Activated CD4-positive, alpha-beta memory T cell treated with anti-CD3 and anti-CD28 coated beads, Interleukin-2, amount 10 ng/mL, durations not matched to agents 7 days and 5 days (primary cell): ENCODE data around the gene EPC1. TPM values are rescaled to one million over a fixed set of nuclear protein-coding genes. Genes with fewer than 3 reads are reported as not detected.
A peak's percentile ranks its signal among the peaks of the same experiment; 100 is the strongest.
"Not testable (repeated sequence)": the region's sequence is repeated elsewhere in the genome, so short reads cannot be mapped to it uniquely, and the experiment has no call there.

ENCODE experiments used
- CTCF ChIA-PET: fragments of 350-600 bp; sonication (Branson Sonifier 250); formaldehyde crosslinking; loops from one replicate; lab custom pipeline; 2021; ENCODE audit warnings: antibody characterized with exemption, inconsistent platforms; lab: Charles Lee
- POLR2A ChIA-PET: fragments of 350-600 bp; sonication (Branson Sonifier 250); formaldehyde crosslinking; loops from one replicate; lab custom pipeline; 2021; ENCODE audit warnings: antibody characterized with exemption; lab: Charles Lee
- DNase-seq: peaks from one replicate; pipeline ENCODE4 v3.0.0-alpha.2; 2020
- H3K27ac Mint-ChIP-seq: one replicate; pipeline ENCODE4 v1.8.0; 2021; ENCODE audit warnings: mild to moderate bottlenecking, mixed read lengths
- H3K27me3 Mint-ChIP-seq: one replicate; pipeline ENCODE4 v1.8.0; 2021; ENCODE audit warnings: mixed read lengths
- H3K36me3 Mint-ChIP-seq: one replicate; pipeline ENCODE4 v1.8.0; 2021; ENCODE audit warnings: low read depth, mixed read lengths
- H3K4me1 Mint-ChIP-seq: one replicate; pipeline ENCODE4 v1.8.0; 2021; ENCODE audit warnings: mixed read lengths
- H3K4me3 Mint-ChIP-seq: one replicate; pipeline ENCODE4 v1.8.0; 2021; ENCODE audit warnings: mild to moderate bottlenecking, mixed read lengths
- H3K9me3 Mint-ChIP-seq: one replicate; pipeline ENCODE4 v1.8.0; 2021; ENCODE audit warnings: mixed read lengths
- total RNA-seq, 2 experiments: library from RNA; stranded (reverse); gene quantifications; one replicate each; pipeline ENCODE4 v1.2.3, GENCODE V29; 2021

Gene EPC1
- total RNA-seq, 2 experiments from 2014 or later = 41.6 to 43.0 TPM

DNA sequence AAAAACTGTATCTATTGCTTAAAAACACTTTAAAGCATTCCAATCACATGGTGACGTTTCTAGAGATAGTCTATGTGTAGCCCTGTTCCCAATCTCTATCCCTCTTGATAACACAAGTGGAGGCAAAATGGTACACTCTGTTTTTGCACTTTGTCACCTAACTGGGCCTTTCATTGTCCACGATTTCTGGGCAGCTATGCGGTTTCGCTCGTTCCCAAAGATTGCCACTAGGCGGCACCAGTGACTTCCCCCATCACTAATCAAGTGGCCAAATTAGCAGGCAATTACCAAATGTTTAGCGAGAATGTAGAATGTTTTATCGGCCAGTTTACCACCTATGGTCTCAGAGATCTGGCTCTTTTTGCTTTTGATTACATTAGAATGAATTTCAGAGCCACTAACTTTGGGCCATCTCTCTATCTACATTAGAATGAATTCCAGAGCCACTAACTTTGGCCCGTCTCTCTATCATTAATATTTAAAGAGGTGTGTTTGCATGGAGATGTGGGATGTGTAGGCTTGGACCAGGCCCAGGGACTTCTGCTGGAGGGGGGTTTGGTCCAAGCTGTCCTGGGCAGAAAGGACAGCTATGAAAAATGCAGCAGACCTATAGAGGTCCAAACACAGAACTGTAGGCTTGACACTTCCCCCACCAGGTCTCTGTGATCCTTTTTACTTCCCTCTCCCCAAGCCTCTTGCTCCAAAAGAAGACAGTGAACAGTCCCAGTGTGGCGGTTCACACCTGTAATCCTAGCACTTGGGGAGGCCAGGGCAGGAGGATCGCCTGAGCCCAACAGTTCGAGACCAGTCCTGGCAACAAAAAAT lies 90.1 kb downstream of the EPC1 start:
- CTCF ChIA-PET = interaction anchor here (0.7 to 6.6 kb wide), 17 partner anchors 13 to 113 kb away, joined by 3 to 29 read pairs (median 5); no protein-coding TSS in a partner anchor
- no peaks in the 10 kb centered on the region for H3K27me3 Mint-ChIP-seq
- H3K4me1 Mint-ChIP-seq = peaks cover 27% of the 10 kb centered on the region
- H3K4me3 Mint-ChIP-seq = no peak overlapping the region
- H3K27ac Mint-ChIP-seq = no peak overlapping the region
- H3K36me3 Mint-ChIP-seq = no peaks in the 10 kb centered on the region
- H3K9me3 Mint-ChIP-seq = no peaks in the 10 kb centered on the region
- DNase-seq = peak; percentile 77
- POLR2A ChIA-PET = interaction anchor here (0.6 to 1.7 kb wide), 4 partner anchors 76 to 97 kb away, joined by 3 to 4 read pairs (median 3); no protein-coding TSS in a partner anchor

DNA sequence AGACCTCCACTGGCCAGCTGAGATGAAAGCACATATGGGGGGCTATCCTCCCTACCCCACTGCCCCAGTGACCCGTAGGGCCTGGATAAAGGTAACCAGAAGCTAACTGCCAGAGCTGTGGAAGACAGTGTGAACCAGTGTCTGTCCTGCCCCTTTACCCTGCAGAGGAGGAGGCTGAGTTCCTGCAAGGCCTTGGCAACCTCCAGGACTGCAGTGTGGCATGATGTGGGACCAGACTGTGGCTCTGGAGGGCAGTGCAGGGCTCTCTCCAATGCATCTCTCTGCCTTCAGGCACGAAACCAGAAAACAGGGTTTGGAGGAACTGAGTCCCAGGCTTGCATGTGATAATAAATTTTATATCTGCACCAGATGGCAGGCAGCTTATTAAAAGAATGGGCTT lies 93.1 kb downstream of the EPC1 start:
- ChIA-PET CTCF (interaction anchor here (1.3 to 6.6 kb wide), 3 partner anchors 40 to 114 kb away, joined by 4 to 29 read pairs (median 4); no protein-coding TSS in a partner anchor), POLR2A (interaction anchor here (0.8 to 1.7 kb wide), 6 partner anchors 9 to 125 kb away, joined by 3 to 5 read pairs (median 4); no protein-coding TSS in a partner anchor)
- DNase-seq = no peak
- H3K4me1 Mint-ChIP-seq = peaks cover 40% of the 10 kb centered on the region
- no peaks in the 10 kb centered on the region for H3K36me3 Mint-ChIP-seq
- H3K9me3 Mint-ChIP-seq = no peaks in the 10 kb centered on the region
- H3K27ac Mint-ChIP-seq = no peak overlapping the region
- H3K27me3 Mint-ChIP-seq = no peaks in the 10 kb centered on the region
- no peak overlapping the region for H3K4me3 Mint-ChIP-seq

DNA sequence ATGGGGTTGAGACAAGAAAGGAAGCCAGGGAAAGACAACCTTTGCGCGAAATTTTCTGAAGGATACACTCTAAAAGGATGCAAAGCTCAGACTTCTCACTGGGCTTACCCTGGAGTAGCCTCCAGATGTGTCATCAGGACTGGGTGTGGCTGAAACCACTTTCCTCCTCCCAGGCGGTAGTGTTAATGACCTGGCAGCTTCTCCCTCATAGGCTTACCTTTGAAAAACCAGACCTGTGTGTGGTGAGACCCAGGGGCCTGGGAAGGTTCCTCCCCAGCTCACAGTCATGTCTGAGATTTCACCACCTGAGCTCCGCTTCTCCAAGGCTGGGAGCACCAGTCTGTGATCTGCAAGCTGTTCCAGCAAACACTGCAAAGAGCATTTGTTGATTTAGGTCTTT lies 93.7 kb downstream of the EPC1 start:
- no peak overlapping the region for H3K27ac Mint-ChIP-seq
- H3K4me1 Mint-ChIP-seq = peaks cover 40% of the 10 kb centered on the region
- DNase-seq = peak; percentile 47
- CTCF ChIA-PET = interaction anchor here (1.3 to 1.6 kb wide), 2 partner anchors 41 to 115 kb away, joined by 4 read pairs; no protein-coding TSS in a partner anchor
- POLR2A ChIA-PET = interaction anchor here (0.8 to 1.8 kb wide), 7 partner anchors 8 to 197 kb away, joined by 3 to 5 read pairs (median 4); partner anchors contain the start of gene KIF5B
- H3K4me3 Mint-ChIP-seq = no peak overlapping the region
- H3K9me3 Mint-ChIP-seq = no peaks in the 10 kb centered on the region
- no peaks in the 10 kb centered on the region for H3K27me3 Mint-ChIP-seq
- H3K36me3 Mint-ChIP-seq = no peaks in the 10 kb centered on the region

GRCh38 chr10:32250489-32250888 lies 96.5 kb downstream of the EPC1 start:
- Mint-ChIP-seq H3K4me1 (peaks cover 40% of the 10 kb centered on the region), H3K27ac (peak overlapping the region; percentile 52)
- not testable (repeated sequence) for H3K27me3 Mint-ChIP-seq, H3K4me3 Mint-ChIP-seq, H3K36me3 Mint-ChIP-seq, H3K9me3 Mint-ChIP-seq, DNase-seq
- POLR2A ChIA-PET = interaction anchor here (0.6 to 2.3 kb wide), 5 partner anchors 12 to 129 kb away, joined by 3 to 11 read pairs (median 3); no protein-coding TSS in a partner anchor
- CTCF ChIA-PET = interaction anchor here (0.7 to 1.3 kb wide), 5 partner anchors 9 to 450 kb away, joined by 3 to 4 read pairs (median 3); no protein-coding TSS in a partner anchor

DNA sequence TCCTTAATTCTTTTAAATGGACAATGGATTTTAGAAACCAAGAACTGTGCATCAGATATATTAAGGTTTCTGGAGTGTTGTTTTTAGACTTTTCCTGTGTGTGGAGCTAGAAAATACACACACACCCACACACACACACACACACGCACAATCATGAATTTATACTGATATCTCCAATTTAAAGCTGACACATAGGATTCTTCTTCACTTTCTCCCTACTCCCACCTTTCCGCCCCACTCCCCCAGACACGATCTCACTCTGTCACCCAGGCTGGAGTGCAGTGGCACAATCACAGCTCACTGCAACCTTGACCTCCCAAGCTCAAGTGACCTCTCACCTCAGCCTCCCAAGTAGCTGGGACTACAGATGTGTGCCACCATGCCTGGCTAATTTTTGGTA lies 100.3 kb downstream of the EPC1 start:
- no peaks in the 10 kb centered on the region for H3K36me3 Mint-ChIP-seq
- no peaks in the 10 kb centered on the region for H3K27me3 Mint-ChIP-seq
- H3K4me3 Mint-ChIP-seq = no peak overlapping the region
- peaks cover 35% of the 10 kb centered on the region for H3K4me1 Mint-ChIP-seq
- DNase-seq = no peak
- H3K27ac Mint-ChIP-seq = no peak overlapping the region
- ChIA-PET CTCF (interaction anchor here (0.5 kb wide), 1 partner anchor 1924 kb away, joined by 3 read pairs; no protein-coding TSS in a partner anchor), POLR2A (interaction anchor here (0.7 to 1.2 kb wide), 3 partner anchors 99 to 199 kb away, joined by 3 to 4 read pairs (median 3); partner anchors contain the start of gene CCDC7)
- H3K9me3 Mint-ChIP-seq = no peaks in the 10 kb centered on the region

- CTCF ChIA-PET = no interaction called here
- DNase-seq = no peak
- Mint-ChIP-seq H3K36me3 (no peaks in the 10 kb centered on the region), H3K9me3 (no peaks in the 10 kb centered on the region), H3K27me3 (no peaks in the 10 kb centered on the region), H3K4me1 (peaks cover 35% of the 10 kb centered on the region), H3K4me3 (no peak overlapping the region), H3K27ac (no peak overlapping the region)
- POLR2A ChIA-PET = interaction anchor here (0.9 to 2.4 kb wide), 2 partner anchors 10 to 100 kb away, joined by 4 to 8 read pairs; no protein-coding TSS in a partner anchor
Measured at GRCh38 chr10:32245760-32246159, 101.2 kb downstream of the EPC1 start.

- H3K27ac Mint-ChIP-seq = peak overlapping the region; percentile 47
- peak; percentile 38 for DNase-seq
- H3K9me3 Mint-ChIP-seq = no peaks in the 10 kb centered on the region
- peaks cover 27% of the 10 kb centered on the region for H3K4me1 Mint-ChIP-seq
- ChIA-PET POLR2A (interaction anchor here (0.6 to 2.4 kb wide), 5 partner anchors 9 to 264 kb away, joined by 3 to 8 read pairs (median 5); partner anchors contain the start of gene CCDC7), CTCF (interaction anchor here (0.6 to 2.3 kb wide), 9 partner anchors 8 to 128 kb away, joined by 3 to 11 read pairs (median 3); no protein-coding TSS in a partner anchor)
- H3K27me3 Mint-ChIP-seq = no peaks in the 10 kb centered on the region
- no peaks in the 10 kb centered on the region for H3K36me3 Mint-ChIP-seq
- H3K4me3 Mint-ChIP-seq = no peak overlapping the region
Measured at GRCh38 chr10:32244421-32245207, 102.3 kb downstream of the EPC1 start.

DNA sequence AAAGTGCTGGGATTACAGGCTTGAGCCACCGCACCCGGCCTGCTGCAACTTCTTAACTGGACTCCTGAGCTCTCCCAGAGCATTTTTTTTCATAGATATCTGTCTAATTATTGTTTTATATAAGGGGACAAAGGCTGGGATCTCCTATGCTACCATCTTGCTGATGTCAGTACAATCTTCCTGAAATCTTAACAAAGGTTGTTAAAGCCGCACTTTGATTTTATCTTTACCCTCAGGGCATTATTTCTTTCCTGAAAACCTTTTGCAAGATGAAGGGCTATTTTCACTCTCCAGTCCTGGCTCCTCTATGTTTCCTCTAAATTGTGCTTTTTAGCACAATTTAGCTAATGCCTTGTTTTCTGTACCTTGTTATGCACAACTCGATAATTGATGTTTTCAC lies 102.9 kb downstream of the EPC1 start:
- Mint-ChIP-seq H3K36me3 (no peaks in the 10 kb centered on the region), H3K4me1 (peaks cover 23% of the 10 kb centered on the region), H3K9me3 (no peaks in the 10 kb centered on the region), H3K27me3 (no peaks in the 10 kb centered on the region), H3K27ac (peak overlapping the region; percentile 47), H3K4me3 (no peak overlapping the region)
- no peak for DNase-seq
- POLR2A ChIA-PET = interaction anchor here (0.6 to 2.4 kb wide), 3 partner anchors 11 to 264 kb away, joined by 3 to 8 read pairs (median 5); no protein-coding TSS in a partner anchor
- CTCF ChIA-PET = interaction anchor here (0.6 to 2.3 kb wide), 7 partner anchors 12 to 120 kb away, joined by 3 to 11 read pairs (median 3); no protein-coding TSS in a partner anchor

DNA sequence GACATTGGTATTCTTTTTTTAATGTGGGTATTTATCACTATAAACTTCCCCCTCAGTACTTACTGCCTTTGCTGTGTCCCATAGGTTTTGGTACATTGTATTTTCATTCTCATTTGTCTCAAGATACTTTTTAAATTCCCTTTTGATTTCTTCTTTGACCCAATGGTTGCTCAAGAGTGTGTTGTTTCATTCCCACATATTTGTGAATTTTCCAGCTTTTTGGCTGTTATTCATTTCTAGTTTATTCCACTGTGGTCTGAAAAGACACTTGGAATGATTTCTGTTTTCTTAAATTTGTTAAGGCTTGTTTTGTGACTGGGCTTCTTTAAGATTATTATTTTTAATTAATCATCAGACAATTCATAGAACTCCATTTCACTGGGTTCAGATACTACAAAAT lies 105.0 kb downstream of the EPC1 start:
- H3K9me3 Mint-ChIP-seq = no peaks in the 10 kb centered on the region
- H3K4me1 Mint-ChIP-seq = peaks cover 22% of the 10 kb centered on the region
- ChIA-PET CTCF (interaction anchor here (1.3 kb wide), 1 partner anchor 15 kb away, joined by 5 read pairs; no protein-coding TSS in a partner anchor), POLR2A (no interaction called here)
- no peak overlapping the region for H3K27ac Mint-ChIP-seq
- H3K27me3 Mint-ChIP-seq = no peaks in the 10 kb centered on the region
- H3K36me3 Mint-ChIP-seq = no peaks in the 10 kb centered on the region
- no peak overlapping the region for H3K4me3 Mint-ChIP-seq
- DNase-seq = no peak

GRCh38 chr10:32240471-32240870 lies 106.5 kb downstream of the EPC1 start:
- no peaks in the 10 kb centered on the region for H3K9me3 Mint-ChIP-seq
- CTCF ChIA-PET = interaction anchor here (1.3 kb wide), 1 partner anchor 16 kb away, joined by 5 read pairs; no protein-coding TSS in a partner anchor
- H3K27me3 Mint-ChIP-seq = no peaks in the 10 kb centered on the region
- H3K36me3 Mint-ChIP-seq = no peaks in the 10 kb centered on the region
- no peak for DNase-seq
- no peak overlapping the region for H3K27ac Mint-ChIP-seq
- H3K4me1 Mint-ChIP-seq = peaks cover 15% of the 10 kb centered on the region
- POLR2A ChIA-PET = no interaction called here
- no peak overlapping the region for H3K4me3 Mint-ChIP-seq

- peaks cover 11% of the 10 kb centered on the region for H3K4me1 Mint-ChIP-seq
- H3K36me3 Mint-ChIP-seq = no peaks in the 10 kb centered on the region
- no peak overlapping the region for H3K4me3 Mint-ChIP-seq
- ChIA-PET CTCF (no interaction called here), POLR2A (no interaction called here)
- no peaks in the 10 kb centered on the region for H3K9me3 Mint-ChIP-seq
- H3K27ac Mint-ChIP-seq = no peak overlapping the region
- H3K27me3 Mint-ChIP-seq = no peaks in the 10 kb centered on the region
- no peak for DNase-seq
Measured at GRCh38 chr10:32239769-32240168, 107.2 kb downstream of the EPC1 start.
